Lower leg skin (tissue), 4 donors: ENCODE measurements around the gene SLC22A3. TPM values are rescaled to one million over a fixed set of nuclear protein-coding genes. Genes with fewer than 3 reads are reported as not detected.
"Not testable (repeated sequence)": the region's sequence is repeated elsewhere in the genome, so short reads cannot be mapped to it uniquely, and the experiment has no call there.

ENCODE experiments used
- DNase-seq, 2 donors: peaks; one replicate each; pipeline ENCODE4 v3.0.0-alpha.2; 2019; ENCODE audit warnings: low spot score in 2 of 2
- H3K4me3 ChIP-seq: fragments of 200-600 bp; sonication (generic); 2 replicates; pipeline ENCODE4 v1.5.1; 2017; ENCODE audit warnings: mild to moderate bottlenecking, low read depth; ENCODE audit not compliant: poor library complexity, severe bottlenecking
- CTCF ChIP-seq, 3 donors: fragments of 450-650 bp; IDR thresholded peaks; one replicate each; pipeline ENCODE4 v1.5.1; 2016; ENCODE audit warnings: antibody characterized with exemption in 3 of 3, mild to moderate bottlenecking in 3 of 3, moderate library complexity in 2 of 3
- POLR2A ChIP-seq, 2 donors: fragments of 450-650 bp; IDR thresholded peaks; one replicate each; pipeline ENCODE4 v1.6.1; 2016 to 2017; ENCODE audit warnings: antibody characterized with exemption in 2 of 2, mild to moderate bottlenecking in 1 of 2, moderate library complexity in 1 of 2
- WGBS, 2 donors: methylation state at CpG; one replicate each; pipeline ENCODE4 v1.1.5; 2018; 5-methylcytosine and 5-hydroxymethylcytosine counted together
- intact Hi-C: fragments of 100-400 bp; cut with DNase I; formaldehyde crosslinking; loops from one replicate; pipeline ENCODE4 v1.15.0; 2023; ENCODE audit warnings: low total_unique reads
- total RNA-seq, 4 donors: library from RNA; depleted of rRNA; stranded (reverse); fragments of >200 nt; gene quantifications; one replicate each; pipeline ENCODE4 v1.1.0, GENCODE V29; 2016

Gene SLC22A3
- total RNA-seq, 4 donors from 2014 or later: 10.4 to 15.7 (median 12.3) TPM

- H3K4me3 ChIP-seq: no peak overlapping the region
- intact Hi-C loops: loop anchor here (10.0 kb wide), 1 partner anchor 223 kb away; no protein-coding TSS in a partner anchor
- TF ChIP-seq CTCF (IDR thresholded peaks at IDR 0.05): no peak
- no peak for DNase-seq
- 86 to 89% methylated on average over 6 of the region's 6 CpGs for WGBS, 2 donors
These were observed 19.8 kb downstream of the SLC22A3 start for GRCh38 chr6:160367798-160368547.

GRCh38 chr6:160368670-160369069 is 20.5 kb downstream of the SLC22A3 start:
- TF ChIP-seq CTCF (IDR thresholded peaks at IDR 0.05) (no peak), POLR2A (IDR thresholded peaks at IDR 0.05) (no peak)

GRCh38 chr6:160373601-160374000 is 25.4 kb downstream of the SLC22A3 start:
- intact Hi-C loops, DNase-seq, H3K4me3 ChIP-seq: not testable (repeated sequence)
- 96 to 97% methylated on average over 3 to 4 of the region's 4 CpGs for WGBS, 2 donors

More at GRCh38 chr6:160368670-160369069, 20.5 kb downstream of the SLC22A3 start:
- intact Hi-C loops: loop anchor here (10.0 kb wide), 1 partner anchor 224 kb away; no protein-coding TSS in a partner anchor
- WGBS, 2 donors: 70 to 86% methylated on average over 4 of the region's 4 CpGs
- H3K4me3 ChIP-seq: no peak overlapping the region
- peak in 1 of 2 donors; percentile 4 for DNase-seq

DNA sequence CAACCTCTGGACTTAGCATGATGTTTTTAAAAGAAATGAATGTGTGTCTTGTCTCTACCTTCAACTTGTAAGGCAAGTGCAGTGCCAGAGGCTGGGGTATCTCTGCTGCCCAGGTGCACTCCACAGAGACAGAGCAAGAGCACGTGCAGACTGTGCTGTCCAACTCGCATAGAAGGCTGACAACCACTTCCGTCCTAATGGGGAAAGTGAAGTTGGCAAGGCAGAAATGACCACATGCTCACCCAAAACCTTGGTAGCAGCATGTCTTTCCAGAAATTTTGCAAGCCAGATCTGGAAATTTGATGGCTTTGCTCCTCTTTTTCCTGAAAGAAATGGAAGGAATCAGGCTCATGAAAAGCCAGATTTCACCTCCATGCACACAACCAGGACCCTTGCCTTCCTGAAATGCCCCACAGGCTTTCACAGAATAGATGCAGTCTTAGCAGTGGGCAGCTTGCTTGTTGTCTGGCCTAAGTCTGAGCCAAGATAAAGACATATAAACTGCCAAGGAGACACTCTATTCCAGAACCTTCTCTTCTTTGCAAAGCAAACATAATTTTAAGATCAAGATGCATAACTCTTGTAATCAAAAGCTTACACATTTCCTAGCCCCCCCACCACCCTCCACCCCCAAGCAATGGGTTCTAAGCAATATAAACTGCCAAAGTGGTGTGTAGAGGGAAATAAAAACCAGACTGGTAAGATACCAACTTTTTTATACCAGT is 26.8 kb downstream of the SLC22A3 start:
- intact Hi-C loops: no loop called here
- no peak overlapping the region for H3K4me3 ChIP-seq
- no peak for DNase-seq
- TF ChIP-seq CTCF (IDR thresholded peaks at IDR 0.05): no peak
- no peak for TF ChIP-seq POLR2A (IDR thresholded peaks at IDR 0.05)
- 77 to 84% methylated on average over 3 of the region's 3 CpGs for WGBS, 2 donors

GRCh38 chr6:160375561-160375949 is 27.4 kb downstream of the SLC22A3 start:
- DNase-seq: no peak
- TF ChIP-seq POLR2A (IDR thresholded peaks at IDR 0.05) (no peak), CTCF (IDR thresholded peaks at IDR 0.05) (no peak)
- intact Hi-C loops: no loop called here
- WGBS, 2 donors: 92 to 96% methylated on average over 2 of the region's 2 CpGs
- no peak overlapping the region for H3K4me3 ChIP-seq

DNA sequence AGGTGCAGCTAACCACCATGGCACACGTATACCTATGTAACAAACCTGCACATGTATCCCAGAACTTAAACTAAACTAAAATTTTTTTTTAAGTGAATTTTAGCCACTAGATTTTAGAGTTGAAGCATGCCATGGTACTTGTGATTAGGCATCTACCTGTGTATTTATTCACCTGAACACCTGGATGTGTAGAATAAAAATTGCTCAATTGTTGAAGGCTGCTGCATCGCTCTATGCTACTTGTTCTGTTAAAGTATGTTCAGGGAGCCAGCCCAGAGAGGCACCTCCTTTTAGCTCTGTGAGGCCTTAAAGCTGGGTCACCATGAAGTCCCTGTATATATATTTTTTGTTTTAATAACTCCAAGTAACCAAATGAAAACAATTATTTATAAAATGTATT is 28.3 kb downstream of the SLC22A3 start:
- no peak for DNase-seq
- TF ChIP-seq CTCF (IDR thresholded peaks at IDR 0.05): no peak
- no peak for TF ChIP-seq POLR2A (IDR thresholded peaks at IDR 0.05)
- H3K4me3 ChIP-seq: no peak overlapping the region
- intact Hi-C loops: no loop called here
- WGBS, 2 donors: 83 to 86% methylated on average over 2 of the region's 2 CpGs
